Esophagus squamous epithelium (tissue), 5 donors: ENCODE measurements around the gene MAPRE3. TPM values are rescaled to one million over a fixed set of nuclear protein-coding genes. Genes with fewer than 3 reads are reported as not detected.

Source experiments
- DNase-seq: peaks from one replicate; lab custom pipeline; 2025; lab: John Stamatoyannopoulos, UW
- H3K27ac ChIP-seq, 4 donors: fragments of 200-600 bp; sonication (generic); one replicate each; pipeline ENCODE4 v1.5.1; 2016 to 2019; ENCODE audit warnings: mild to moderate bottlenecking in 1 of 4
- H3K27me3 ChIP-seq, 4 donors: fragments of 200-600 bp; sonication (generic); 1 replicate in 3 of 4; 2 replicates in 1 of 4; pipeline versions ENCODE4 v1.5.1 to v1.6.0; 2017 to 2021; ENCODE audit warnings: antibody characterized with exemption in 1 of 4
- H3K36me3 ChIP-seq, 3 donors: fragments of 200-600 bp; sonication (generic); one replicate each; pipeline ENCODE4 v1.5.1; 2016 to 2019
- H3K4me1 ChIP-seq, 3 donors: fragments of 200-600 bp; sonication (generic); one replicate each; pipeline ENCODE4 v1.5.1; 2017 to 2019
- H3K4me3 ChIP-seq, 4 donors: fragments of 200-600 bp; sonication (generic); 1 replicate in 3 of 4; 2 replicates in 1 of 4; pipeline ENCODE4 v1.5.1; 2016 to 2019; ENCODE audit warnings: mild to moderate bottlenecking in 2 of 4, moderate library complexity in 1 of 4
- H3K9me3 ChIP-seq, 3 donors: fragments of 200-600 bp; sonication (generic); one replicate each; pipeline ENCODE4 v1.5.1; 2016 to 2019
- CTCF ChIP-seq, 6 experiments: fragments of 450-650 bp in 4 of 6; fragments of 200-600 bp in 2 of 6; sonication (generic) in 2 of 6; IDR thresholded peaks; one replicate each; pipeline ENCODE4 v1.5.1; 2016 to 2019; ENCODE audit warnings: antibody characterized with exemption in 6 of 6, mild to moderate bottlenecking in 4 of 6, moderate library complexity in 4 of 6
- POLR2A ChIP-seq, 4 donors: fragments of 450-650 bp; IDR thresholded peaks; one replicate each; pipeline ENCODE4 v1.6.1; 2017; ENCODE audit warnings: antibody characterized with exemption in 4 of 4, mild to moderate bottlenecking in 4 of 4, moderate library complexity in 3 of 4
- WGBS, 2 donors: methylation state at CpG; one replicate each; pipeline ENCODE4 v1.1.5; 2018; 5-methylcytosine and 5-hydroxymethylcytosine counted together
- intact Hi-C: fragments of 100-400 bp; cut with DNase I; formaldehyde crosslinking; loops from one replicate; pipeline ENCODE4 v1.15.0; 2022
- total RNA-seq, 4 donors: library from RNA; depleted of rRNA; stranded (reverse); fragments of >200 nt; gene quantifications; one replicate each; pipeline ENCODE4 v1.1.0, GENCODE V29; 2016
- donor health status: DM: yes; HTN: yes; CAD: no.

The MAPRE3 gene
- total RNA-seq, 4 donors from 2014 or later, result 4.4 to 7.6 (median 5.2) TPM

GRCh38 chr2:26950246-26950645 is 20.2 kb upstream of the MAPRE3 start:
- peaks cover 0 to 70% (median 0%) of the 10 kb centered on the region in 4 donors for H3K27me3 ChIP-seq
- WGBS, 2 donors, result 47 to 78% methylated on average over 3 to 5 of the region's 5 CpGs

GRCh38 chr2:26951236-26951635 is 19.2 kb upstream of the MAPRE3 start:
- H3K4me1 ChIP-seq, result peaks cover 0 to 4% (median 0%) of the 10 kb centered on the region in 3 donors
- 67 to 68% methylated on average over 3 of the region's 3 CpGs for WGBS, 2 donors

More at GRCh38 chr2:26950246-26950645, 20.2 kb upstream of the MAPRE3 start:
- Histone ChIP-seq H3K27ac (no peak overlapping the region), H3K4me1 (peaks cover 0 to 4% (median 0%) of the 10 kb centered on the region in 3 donors), H3K36me3 (no peaks in the 10 kb centered on the region), H3K4me3 (no peak overlapping the region), H3K9me3 (no peaks in the 10 kb centered on the region)
- DNase-seq, result no peak
- no peak for TF ChIP-seq POLR2A (IDR thresholded peaks at IDR 0.05)
- no peak for TF ChIP-seq CTCF (IDR thresholded peaks at IDR 0.05)
- intact Hi-C loops, result no loop called here

GRCh38 chr2:26952374-26952773 is 18.1 kb upstream of the MAPRE3 start:
- 66 to 70% methylated on average over 4 of the region's 4 CpGs for WGBS, 2 donors
- peaks cover 0 to 3% (median 0%) of the 10 kb centered on the region in 3 donors for H3K4me1 ChIP-seq
- no peak overlapping the region for H3K4me3 ChIP-seq
- intact Hi-C loops, result no loop called here
- no peak for TF ChIP-seq POLR2A (IDR thresholded peaks at IDR 0.05)
- TF ChIP-seq CTCF (IDR thresholded peaks at IDR 0.05), result no peak
- H3K27me3 ChIP-seq, result peaks cover 0 to 69% (median 0%) of the 10 kb centered on the region in 4 donors
- no peak overlapping the region for H3K27ac ChIP-seq
- DNase-seq, result no peak
- no peaks in the 10 kb centered on the region for H3K9me3 ChIP-seq
- no peaks in the 10 kb centered on the region for H3K36me3 ChIP-seq

More at GRCh38 chr2:26951236-26951635, 19.2 kb upstream of the MAPRE3 start:
- no peaks in the 10 kb centered on the region for H3K9me3 ChIP-seq
- TF ChIP-seq CTCF (IDR thresholded peaks at IDR 0.05) (no peak), POLR2A (IDR thresholded peaks at IDR 0.05) (no peak)
- DNase-seq, result no peak
- H3K27me3 ChIP-seq, result peaks cover 0 to 70% (median 0%) of the 10 kb centered on the region in 4 donors
- no peak overlapping the region for H3K4me3 ChIP-seq
- no peaks in the 10 kb centered on the region for H3K36me3 ChIP-seq
- intact Hi-C loops, result no loop called here
- H3K27ac ChIP-seq, result no peak overlapping the region

GRCh38 chr2:26954135-26954534 is 16.3 kb upstream of the MAPRE3 start:
- intact Hi-C loops, result no loop called here
- Histone ChIP-seq H3K4me1 (no peaks in the 10 kb centered on the region), H3K36me3 (no peaks in the 10 kb centered on the region), H3K27ac (no peak overlapping the region), H3K27me3 (peaks cover 0 to 66% (median 2%) of the 10 kb centered on the region in 4 donors), H3K4me3 (no peak overlapping the region), H3K9me3 (no peaks in the 10 kb centered on the region)
- WGBS, 2 donors, result 94 to 95% methylated on average over 4 of the region's 4 CpGs
- TF ChIP-seq CTCF (IDR thresholded peaks at IDR 0.05) (no peak), POLR2A (IDR thresholded peaks at IDR 0.05) (no peak)
- DNase-seq, result no peak

- no peak overlapping the region for H3K4me3 ChIP-seq
- H3K27me3 ChIP-seq, result peaks cover 0 to 78% (median 2%) of the 10 kb centered on the region in 4 donors
- intact Hi-C loops, result no loop called here
- H3K36me3 ChIP-seq, result no peaks in the 10 kb centered on the region
- H3K4me1 ChIP-seq, result peaks cover 0 to 7% (median 4%) of the 10 kb centered on the region in 3 donors
- TF ChIP-seq CTCF (IDR thresholded peaks at IDR 0.05), result no peak
- no peak for TF ChIP-seq POLR2A (IDR thresholded peaks at IDR 0.05)
- no peaks in the 10 kb centered on the region for H3K9me3 ChIP-seq
- no peak overlapping the region for H3K27ac ChIP-seq
- DNase-seq, result no peak
- 71% methylated on average over 3 of the region's 3 CpGs for WGBS, 2 donors
Observed at GRCh38 chr2:26957041-26957440, 13.4 kb upstream of the MAPRE3 start.
